Astrocyte of the spinal cord (primary cell): ENCODE results near the gene DBF4B.

Experiments
- DNase-seq: peaks from one replicate; pipeline ENCODE4 v3.0.0; 2011; ENCODE audit warnings: low read depth, low spot score
- H3K4me3 ChIP-seq: 2 replicates; pipeline ENCODE4 v1.5.1; 2011; ENCODE audit warnings: low read depth, mild to moderate bottlenecking, low read length, moderate library complexity
- in situ Hi-C: cut with HindIII; loops from 2 replicates; pipeline ENCODE4 v1.10.0; 2017; ENCODE audit warnings: low sequenced_read_pairs
- TF ChIP-seq, protein P1 (sequence below): IDR thresholded peaks from 2 replicates; pipeline ENCODE4 v1.5.1; 2012; ENCODE audit warnings: low read depth, mild to moderate bottlenecking, low read length, inconsistent platforms

DBF4B gene

DNA sequence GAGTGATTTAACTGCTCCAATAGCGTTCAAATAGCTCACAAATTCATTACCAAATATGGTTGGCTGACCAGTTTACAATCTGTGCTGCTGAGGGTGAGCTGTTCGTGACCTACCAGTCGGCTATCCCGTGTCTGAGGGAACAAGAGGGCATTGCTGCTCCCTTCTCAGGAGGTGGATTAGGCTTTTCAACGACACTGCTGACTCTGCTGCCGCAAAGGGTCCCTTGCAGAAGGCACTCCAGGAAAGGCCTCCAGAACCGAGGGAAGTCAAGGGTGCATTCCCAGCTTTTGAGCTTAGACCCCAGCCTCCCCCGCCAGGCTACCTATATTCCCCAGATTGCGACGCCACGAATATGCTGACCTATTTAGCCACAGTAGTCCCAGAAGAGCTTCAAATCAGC is 89.3 kb downstream of the DBF4B start:
- TF ChIP-seq, protein P1, sequence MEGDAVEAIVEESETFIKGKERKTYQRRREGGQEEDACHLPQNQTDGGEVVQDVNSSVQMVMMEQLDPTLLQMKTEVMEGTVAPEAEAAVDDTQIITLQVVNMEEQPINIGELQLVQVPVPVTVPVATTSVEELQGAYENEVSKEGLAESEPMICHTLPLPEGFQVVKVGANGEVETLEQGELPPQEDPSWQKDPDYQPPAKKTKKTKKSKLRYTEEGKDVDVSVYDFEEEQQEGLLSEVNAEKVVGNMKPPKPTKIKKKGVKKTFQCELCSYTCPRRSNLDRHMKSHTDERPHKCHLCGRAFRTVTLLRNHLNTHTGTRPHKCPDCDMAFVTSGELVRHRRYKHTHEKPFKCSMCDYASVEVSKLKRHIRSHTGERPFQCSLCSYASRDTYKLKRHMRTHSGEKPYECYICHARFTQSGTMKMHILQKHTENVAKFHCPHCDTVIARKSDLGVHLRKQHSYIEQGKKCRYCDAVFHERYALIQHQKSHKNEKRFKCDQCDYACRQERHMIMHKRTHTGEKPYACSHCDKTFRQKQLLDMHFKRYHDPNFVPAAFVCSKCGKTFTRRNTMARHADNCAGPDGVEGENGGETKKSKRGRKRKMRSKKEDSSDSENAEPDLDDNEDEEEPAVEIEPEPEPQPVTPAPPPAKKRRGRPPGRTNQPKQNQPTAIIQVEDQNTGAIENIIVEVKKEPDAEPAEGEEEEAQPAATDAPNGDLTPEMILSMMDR: no peak
- in situ Hi-C loops: no loop called here
- DNase-seq: peak; percentile 17
- H3K4me3 ChIP-seq: no peak overlapping the region

DNA sequence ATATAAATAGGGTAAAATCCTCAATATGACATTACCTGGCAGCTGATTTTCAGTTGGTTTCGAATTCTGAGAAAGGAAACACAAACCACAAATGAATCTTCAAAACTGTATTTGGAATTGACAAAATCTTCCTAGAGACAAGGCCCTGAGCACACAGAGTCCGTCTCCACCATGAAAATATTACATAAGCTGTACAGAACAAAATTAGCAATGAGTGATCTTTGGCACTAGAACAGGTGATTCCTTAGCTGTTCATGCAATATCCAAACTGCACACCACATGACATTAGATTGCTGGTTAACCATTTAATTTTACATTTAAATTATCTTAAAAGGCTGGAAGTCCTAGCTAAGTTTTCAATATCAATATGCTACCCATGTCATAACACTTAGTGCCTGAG is 89.9 kb downstream of the DBF4B start:
- TF ChIP-seq, protein P1: no peak
- in situ Hi-C loops: no loop called here
- no peak for DNase-seq
- no peak overlapping the region for H3K4me3 ChIP-seq
